GM19238 (cell line): ENCODE measurements around the gene RAB35.

Experiments used
- DNase-seq: peaks from one replicate; pipeline ENCODE4 v3.0.0; 2011; ENCODE audit warnings: low spot score; ENCODE audit not compliant: insufficient read length

Gene RAB35

GRCh38 chr12:120132863-120133385 is 16.4 kb upstream of the RAB35 start:
- DNase-seq = peak; percentile 72

- DNase-seq = no peak
Measured at GRCh38 chr12:120132054-120132836, 15.7 kb upstream of the RAB35 start.

GRCh38 chr12:120131116-120131515 is 14.6 kb upstream of the RAB35 start:
- DNase-seq = no peak

- DNase-seq = no peak
Measured at GRCh38 chr12:120130011-120130410, 13.5 kb upstream of the RAB35 start.

- no peak for DNase-seq
Measured at GRCh38 chr12:120126635-120127005, 10.1 kb upstream of the RAB35 start.

- no peak for DNase-seq
Measured at GRCh38 chr12:120125792-120126634, 9.5 kb upstream of the RAB35 start.

GRCh38 chr12:120125029-120125428 is 8.5 kb upstream of the RAB35 start:
- DNase-seq = no peak

- no peak for DNase-seq
Measured at GRCh38 chr12:120121766-120122293, 5.3 kb upstream of the RAB35 start.

- no peak for DNase-seq
Measured at GRCh38 chr12:120121343-120121742, 4.8 kb upstream of the RAB35 start.

- DNase-seq = no peak
Measured at GRCh38 chr12:120119271-120119973, 2.9 kb upstream of the RAB35 start.

- DNase-seq = no peak
Measured at GRCh38 chr12:120118321-120119061, 1.9 kb upstream of the RAB35 start.

GRCh38 chr12:120117961-120118320 is 1.4 kb upstream of the RAB35 start:
- no peak for DNase-seq

GRCh38 chr12:120116792-120117651 is 469 bp upstream of the RAB35 start:
- peak; percentile 93 for DNase-seq

- no peak for DNase-seq
Measured at GRCh38 chr12:120115692-120116440, 687 bp downstream of the RAB35 start.

GRCh38 chr12:120115066-120115465 is 1.5 kb downstream of the RAB35 start:
- no peak for DNase-seq

- DNase-seq = peak; percentile 70
Measured at GRCh38 chr12:120110550-120111501, 5.7 kb downstream of the RAB35 start.

- no peak for DNase-seq
Measured at GRCh38 chr12:120109570-120110267, 6.8 kb downstream of the RAB35 start.
